Activated CD4-positive, alpha-beta T cell treated with anti-CD3 and anti-CD28 coated beads, Interleukin-2, amount 50 U/mL, for 24 hours (primary cell): ENCODE data around the gene SRRM1.
A peak's percentile ranks its signal among the peaks of the same experiment; 100 is the strongest.

Experiments used
- DNase-seq, 2 donors: peaks; one replicate each; pipeline ENCODE4 v3.0.0-alpha.2; 2020; ENCODE audit warnings: low read depth in 1 of 2, low spot score in 1 of 2

SRRM1 gene

GRCh38 chr1:24642481-24643362, at the start of gene SRRM1:
Gene SRRM1 (plus strand): TSS chr1:24643302. CDS start chr1:24643327, 25 bp downstream.
- DNase-seq, result peak; percentile 94 to 99

- DNase-seq, result no peak
Observed at GRCh38 chr1:24594328-24594598, 48.8 kb upstream of the SRRM1 start.

- DNase-seq, result no peak
Observed at GRCh38 chr1:24596401-24596880, 46.7 kb upstream of the SRRM1 start.

- DNase-seq, result no peak
Observed at GRCh38 chr1:24599265-24599664, 43.8 kb upstream of the SRRM1 start.

- no peak for DNase-seq
Observed at GRCh38 chr1:24600551-24600950, 42.6 kb upstream of the SRRM1 start.

GRCh38 chr1:24605534-24606295, 37.4 kb upstream of the SRRM1 start:
- no peak for DNase-seq

- no peak for DNase-seq
Observed at GRCh38 chr1:24606296-24606605, 36.9 kb upstream of the SRRM1 start.

- no peak for DNase-seq
Observed at GRCh38 chr1:24606621-24607020, 36.5 kb upstream of the SRRM1 start.

- no peak for DNase-seq
Observed at GRCh38 chr1:24609949-24610517, 33.1 kb upstream of the SRRM1 start.

- no peak for DNase-seq
Observed at GRCh38 chr1:24619376-24619775, 23.7 kb upstream of the SRRM1 start.

GRCh38 chr1:24620678-24621077, 22.4 kb upstream of the SRRM1 start:
- DNase-seq, result no peak

GRCh38 chr1:24621121-24621520, 22.0 kb upstream of the SRRM1 start:
- DNase-seq, result no peak

GRCh38 chr1:24622218-24622617, 20.9 kb upstream of the SRRM1 start:
- DNase-seq, result no peak

GRCh38 chr1:24632832-24633175, 10.3 kb upstream of the SRRM1 start:
- DNase-seq, result no peak

GRCh38 chr1:24635195-24635843, 7.8 kb upstream of the SRRM1 start:
- DNase-seq, result no peak

GRCh38 chr1:24636661-24637357, 6.3 kb upstream of the SRRM1 start:
- no peak for DNase-seq

- DNase-seq, result no peak
Observed at GRCh38 chr1:24639094-24639493, 4.0 kb upstream of the SRRM1 start.

- DNase-seq, result no peak
Observed at GRCh38 chr1:24639881-24640280, 3.2 kb upstream of the SRRM1 start.

GRCh38 chr1:24640288-24640687, 2.8 kb upstream of the SRRM1 start:
- DNase-seq, result no peak

- DNase-seq, result peak in 1 of 2 donors; percentile 9
Observed at GRCh38 chr1:24641646-24642151, 1.4 kb upstream of the SRRM1 start.
